HG03045 (cell line): Measurements from ENCODE around the gene TMEM135.
A peak's percentile ranks its signal among the peaks of the same experiment; 100 is the strongest.
"Not testable (repeated sequence)": the region's sequence is repeated elsewhere in the genome, so short reads cannot be mapped to it uniquely, and the experiment has no call there.

Source experiments
- ATAC-seq: cut with Tn5 transposase; IDR thresholded peaks from one replicate; pipeline ENCODE4 v1.9.1; 2021; ENCODE audit warnings: mild to moderate bottlenecking, moderate library complexity; ENCODE audit not compliant: unreplicated experiment

The TMEM135 gene

GRCh38 chr11:87076260-87076783, 38.6 kb downstream of the TMEM135 start:
- no peak for ATAC-seq

- no peak for ATAC-seq
These were observed 39.2 kb downstream of the TMEM135 start for GRCh38 chr11:87076874-87077429.

GRCh38 chr11:87081358-87081757, 43.6 kb downstream of the TMEM135 start:
- peak; percentile 57 for ATAC-seq

- ATAC-seq, result no peak
These were observed 44.9 kb downstream of the TMEM135 start for GRCh38 chr11:87082590-87082989.

GRCh38 chr11:87083029-87083428, 45.3 kb downstream of the TMEM135 start:
- ATAC-seq, result no peak

GRCh38 chr11:87092159-87092558, 54.4 kb downstream of the TMEM135 start:
- ATAC-seq, result no peak

- no peak for ATAC-seq
These were observed 54.8 kb downstream of the TMEM135 start for GRCh38 chr11:87092567-87092966.

GRCh38 chr11:87097582-87097981, 59.8 kb downstream of the TMEM135 start:
- ATAC-seq, result peak; percentile 83

GRCh38 chr11:87101956-87102580, 64.3 kb downstream of the TMEM135 start:
- ATAC-seq, result no peak

GRCh38 chr11:87105826-87106225, 68.1 kb downstream of the TMEM135 start:
- not testable (repeated sequence) for ATAC-seq

- ATAC-seq, result not testable (repeated sequence)
These were observed 69.6 kb downstream of the TMEM135 start for GRCh38 chr11:87107379-87107778.

- no peak for ATAC-seq
These were observed 72.9 kb downstream of the TMEM135 start for GRCh38 chr11:87110443-87111131.

- no peak for ATAC-seq
These were observed 76.4 kb downstream of the TMEM135 start for GRCh38 chr11:87114093-87114492.

- ATAC-seq, result no peak
These were observed 78.5 kb downstream of the TMEM135 start for GRCh38 chr11:87116185-87116584.

GRCh38 chr11:87120937-87121336, 83.2 kb downstream of the TMEM135 start:
- ATAC-seq, result no peak

- ATAC-seq, result no peak
These were observed 85.1 kb downstream of the TMEM135 start for GRCh38 chr11:87122852-87123251.

GRCh38 chr11:87125257-87125656, 87.5 kb downstream of the TMEM135 start:
- ATAC-seq, result no peak

GRCh38 chr11:87127101-87127500, 89.4 kb downstream of the TMEM135 start:
- ATAC-seq, result no peak

- no peak for ATAC-seq
These were observed 90.6 kb downstream of the TMEM135 start for GRCh38 chr11:87128372-87128771.

- no peak for ATAC-seq
These were observed 96.9 kb downstream of the TMEM135 start for GRCh38 chr11:87134524-87135106.

- ATAC-seq, result no peak
These were observed 98.5 kb downstream of the TMEM135 start for GRCh38 chr11:87136236-87136635.

- no peak for ATAC-seq
These were observed 100.0 kb downstream of the TMEM135 start for GRCh38 chr11:87137711-87138110.
